ENCODE data around the gene PPP1R9B.

Gene PPP1R9B

DNA sequence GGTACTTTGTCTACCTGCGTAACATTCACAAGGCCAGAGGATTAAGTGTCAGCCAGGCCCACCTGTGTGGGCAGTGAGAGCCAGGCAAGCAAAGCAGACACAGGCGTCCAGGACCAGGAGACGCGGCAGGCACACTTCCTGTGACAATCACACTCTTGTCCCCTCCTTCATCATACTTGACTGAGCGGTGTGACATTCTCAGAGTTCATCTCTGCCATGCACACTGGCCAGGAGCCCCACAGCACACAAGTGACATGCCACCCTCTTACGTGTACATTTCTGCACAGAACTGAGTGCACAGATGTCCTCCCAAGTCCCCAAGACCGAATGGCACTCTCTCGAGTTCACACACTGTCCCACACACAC is 8.7 kb downstream of the PPP1R9B start:
- no peak for DNase-seq (ENCODE audit: low read depth in 2 of 2)

- DNase-seq (ENCODE audit: low read depth in 2 of 2) = no peak
Measured at GRCh38 chr17:50141026-50141744, 9.3 kb downstream of the PPP1R9B start.

- peak; percentile 67 to 74 for DNase-seq (ENCODE audit: low read depth in 2 of 2)
Measured at GRCh38 chr17:50139950-50140885, 10.3 kb downstream of the PPP1R9B start.

GRCh38 chr17:50139185-50139783 is 11.2 kb downstream of the PPP1R9B start:
- no peak for DNase-seq (ENCODE audit: low read depth in 2 of 2)

DNA sequence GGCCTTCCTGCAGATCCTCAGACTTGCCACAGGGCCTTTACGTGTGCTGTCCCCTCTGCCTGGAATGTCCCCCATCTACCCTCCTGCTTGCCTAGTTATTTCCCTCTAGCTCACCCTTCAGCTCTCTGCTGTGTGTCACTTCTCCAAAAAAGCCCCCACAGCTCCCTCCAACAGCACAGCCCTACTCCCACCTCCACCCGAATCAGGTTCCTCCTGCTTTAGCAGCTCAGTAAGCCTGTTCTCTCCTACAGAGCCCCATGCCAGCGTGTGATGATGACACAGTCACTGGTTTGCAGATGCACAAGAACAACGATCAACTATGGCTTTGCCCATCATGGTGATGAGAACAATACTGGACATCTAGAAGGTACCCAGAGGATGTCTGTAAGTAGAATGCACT is 13.4 kb downstream of the PPP1R9B start:
- no peak for DNase-seq (ENCODE audit: low read depth in 2 of 2)

GRCh38 chr17:50136096-50136687 is 14.3 kb downstream of the PPP1R9B start:
- DNase-seq (ENCODE audit: low read depth in 2 of 2) = no peak

- no peak for DNase-seq (ENCODE audit: low read depth in 2 of 2)
Measured at GRCh38 chr17:50135316-50136095, 15.0 kb downstream of the PPP1R9B start.

GRCh38 chr17:50134206-50135110 is 16.0 kb downstream of the PPP1R9B start:
- DNase-seq (ENCODE audit: low read depth in 2 of 2) = no peak

GRCh38 chr17:50133769-50134099 is 16.7 kb downstream of the PPP1R9B start:
- DNase-seq (ENCODE audit: low read depth in 2 of 2) = no peak

GRCh38 chr17:50133028-50133768 is 17.3 kb downstream of the PPP1R9B start:
- DNase-seq (ENCODE audit: low read depth in 2 of 2) = no peak

DNA sequence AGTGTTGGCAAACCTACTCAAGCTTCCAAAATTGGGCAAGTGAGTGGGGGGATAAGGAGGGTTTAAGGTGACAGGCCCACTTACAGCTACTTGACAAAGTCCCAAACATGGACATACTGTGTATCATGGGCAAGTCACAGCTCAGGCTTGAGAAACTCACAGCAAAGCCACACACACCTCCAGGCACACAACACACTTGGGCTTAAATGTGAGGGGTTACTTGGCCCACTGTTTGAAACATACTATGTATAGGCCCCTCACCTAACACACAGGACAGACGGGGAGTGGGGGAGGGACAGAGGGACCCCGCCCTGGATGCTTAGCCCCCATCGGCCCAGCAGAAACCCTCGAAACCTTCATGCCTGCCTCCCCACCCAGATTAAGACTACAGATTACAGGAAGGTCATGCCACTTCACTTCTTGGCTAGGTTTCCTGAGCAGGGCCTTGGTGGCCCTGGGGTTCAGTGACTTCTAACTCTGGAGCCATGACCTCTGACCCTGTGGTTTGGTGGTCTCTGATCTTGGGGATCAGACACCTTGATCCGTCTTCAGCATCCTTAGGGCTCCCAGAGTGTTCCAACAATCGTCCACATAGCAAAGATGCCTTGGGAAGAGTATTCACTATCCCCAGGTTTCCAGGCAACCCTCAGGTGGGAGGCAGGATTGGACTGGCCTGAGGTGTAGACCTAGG is 18.2 kb downstream of the PPP1R9B start:
- DNase-seq (ENCODE audit: low read depth in 2 of 2) = no peak

DNA sequence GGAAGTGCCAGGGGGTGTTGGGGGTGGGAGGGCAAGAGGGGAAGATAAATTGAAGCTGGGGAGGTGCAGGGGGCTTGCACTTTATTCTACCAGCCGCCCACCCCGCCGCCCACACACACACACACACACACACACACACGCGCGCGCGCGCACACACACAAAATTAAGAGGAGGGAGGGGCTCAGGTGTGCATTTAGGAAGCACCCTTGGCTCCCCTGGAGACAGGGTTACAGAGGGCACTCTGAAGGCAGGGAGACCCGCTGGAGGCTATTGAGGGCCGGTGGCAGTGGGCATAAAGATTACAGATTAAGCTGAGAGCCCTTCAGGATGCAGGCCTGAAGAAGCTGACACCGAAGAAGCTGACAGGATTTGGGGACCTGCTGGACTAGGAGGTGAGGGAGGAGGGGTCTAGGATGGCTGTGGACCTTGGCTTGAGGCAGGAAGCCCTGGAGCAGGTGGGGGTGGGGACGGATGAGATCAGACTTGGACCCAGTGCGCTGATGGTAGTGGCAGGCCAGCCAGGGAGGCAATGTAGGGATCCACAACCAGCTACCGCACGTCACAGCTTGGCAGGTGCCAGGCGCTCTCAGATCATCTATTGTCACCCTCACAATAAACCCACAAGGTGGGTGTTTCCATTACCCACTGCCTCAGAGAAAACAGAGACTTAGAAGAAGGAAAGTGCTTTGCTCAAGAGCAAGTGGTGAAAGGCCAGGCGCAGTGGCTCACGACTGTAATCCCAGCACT is 19.7 kb downstream of the PPP1R9B start:
- DNase-seq (ENCODE audit: low read depth in 2 of 2) = no peak

GRCh38 chr17:50129728-50130558 is 20.5 kb downstream of the PPP1R9B start, which contains the start of gene SAMD14:
TSS of gene SAMD14 (minus strand) at chr17:50130160. CDS start at chr17:50124959, 5,201 bp downstream.
- no peak for DNase-seq (ENCODE audit: low read depth in 2 of 2)

DNA sequence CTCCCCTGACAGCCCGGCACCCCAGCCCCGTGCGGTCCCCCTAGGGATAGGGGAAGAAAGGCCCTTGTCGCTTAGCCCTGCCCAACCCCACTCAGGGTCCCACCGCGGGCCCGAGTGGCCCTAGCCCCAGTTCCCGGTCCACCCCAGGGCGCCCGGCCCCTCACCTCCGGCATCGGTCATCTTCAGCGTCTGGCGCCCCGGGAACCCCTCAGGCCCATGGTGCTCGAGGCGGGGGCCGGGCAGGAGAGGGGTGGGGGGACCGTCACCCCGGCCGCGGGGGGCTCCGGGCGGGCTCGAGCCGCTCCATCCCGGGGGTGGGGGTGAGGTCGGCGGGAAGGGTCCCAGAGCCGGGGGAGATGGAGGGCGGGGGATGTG is 21.1 kb downstream of the PPP1R9B start:
- DNase-seq (ENCODE audit: low read depth in 2 of 2) = no peak

DNA sequence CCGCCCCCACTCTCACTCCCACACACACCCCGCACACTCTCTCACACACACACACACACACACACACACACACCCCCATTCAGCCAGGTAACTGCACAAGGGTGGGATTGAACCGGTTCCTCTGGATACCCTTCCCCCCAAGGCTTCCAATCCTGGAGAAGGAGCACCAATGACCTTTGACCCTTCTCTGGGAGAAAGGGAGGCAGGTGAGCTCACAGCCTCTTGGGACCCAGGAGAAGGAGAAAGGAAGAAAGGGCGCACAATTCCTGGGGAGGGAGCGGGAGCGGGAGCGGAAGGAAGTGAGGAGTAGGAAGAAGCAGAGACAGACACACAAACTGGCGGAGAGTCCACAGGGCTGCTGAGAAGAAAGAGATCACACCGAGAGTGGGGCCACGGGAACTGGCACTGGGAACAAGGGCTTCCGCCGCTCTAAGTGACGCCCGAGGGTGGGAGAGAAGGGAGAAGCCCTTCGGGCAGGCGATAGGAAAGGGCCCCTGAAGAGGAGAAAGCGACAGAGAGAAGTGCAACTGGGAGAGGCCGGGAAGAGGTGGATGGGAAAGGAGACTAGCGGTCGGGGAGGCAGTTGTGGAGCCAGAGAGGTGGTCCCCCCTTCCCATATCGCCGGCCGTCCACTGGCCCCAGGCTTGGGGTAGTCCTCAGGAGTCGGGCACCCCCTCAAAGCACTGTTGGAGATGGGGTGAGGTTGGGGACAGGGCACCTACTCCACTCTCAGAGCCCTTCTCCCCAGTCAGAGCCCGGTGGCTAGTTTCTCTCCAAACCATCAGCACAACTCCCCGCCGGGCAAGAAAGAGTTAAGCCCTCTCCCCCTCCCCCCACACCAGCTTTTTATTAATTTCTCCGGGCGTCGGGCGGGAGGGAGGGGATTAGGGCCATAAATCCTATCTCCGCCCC is 21.8 kb downstream of the PPP1R9B start:
- DNase-seq (ENCODE audit: low read depth in 2 of 2) = no peak

GRCh38 chr17:50127697-50128361 is 22.6 kb downstream of the PPP1R9B start:
- DNase-seq (ENCODE audit: low read depth in 2 of 2) = no peak

All from stimulated activated CD8-positive, alpha-beta memory T cell treated with anti-CD3 and anti-CD28 coated beads, Interleukin-2, amount 100 ng/mL, for 48 hours (primary cell).